NCI-H2227 (cell line): ENCODE data around the gene C2CD5.
"Not testable (repeated sequence)": the region's sequence is repeated elsewhere in the genome, so short reads cannot be mapped to it uniquely, and the experiment has no call there.

Source experiments
- DNase-seq: peaks from one replicate; lab custom pipeline; 2025; ENCODE audit not compliant: unreplicated experiment; lab: John Stamatoyannopoulos, UW

C2CD5 gene

GRCh38 chr12:22536971-22537544, 7.3 kb downstream of the C2CD5 start:
- no peak for DNase-seq

- no peak for DNase-seq
These were observed 7.9 kb downstream of the C2CD5 start for GRCh38 chr12:22536346-22536945.

GRCh38 chr12:22535478-22535877, 8.9 kb downstream of the C2CD5 start:
- no peak for DNase-seq

GRCh38 chr12:22535038-22535437, 9.3 kb downstream of the C2CD5 start:
- DNase-seq, result no peak

- DNase-seq, result peak; percentile 73
These were observed 11.2 kb downstream of the C2CD5 start for GRCh38 chr12:22533155-22533554.

GRCh38 chr12:22532317-22532716, 12.0 kb downstream of the C2CD5 start:
- no peak for DNase-seq

GRCh38 chr12:22531205-22531604, 13.1 kb downstream of the C2CD5 start:
- DNase-seq, result no peak

- DNase-seq, result peak; percentile 18
These were observed 14.9 kb downstream of the C2CD5 start for GRCh38 chr12:22529281-22530060.

- no peak for DNase-seq
These were observed 16.3 kb downstream of the C2CD5 start for GRCh38 chr12:22527999-22528398.

- no peak for DNase-seq
These were observed 17.5 kb downstream of the C2CD5 start for GRCh38 chr12:22526836-22527235.

GRCh38 chr12:22525426-22525825, 18.9 kb downstream of the C2CD5 start:
- DNase-seq, result no peak

- DNase-seq, result no peak
These were observed 25.3 kb downstream of the C2CD5 start for GRCh38 chr12:22518998-22519397.

- no peak for DNase-seq
These were observed 26.2 kb downstream of the C2CD5 start for GRCh38 chr12:22518060-22518719.

GRCh38 chr12:22514875-22515274, 29.5 kb downstream of the C2CD5 start:
- DNase-seq, result no peak

- no peak for DNase-seq
These were observed 38.5 kb downstream of the C2CD5 start for GRCh38 chr12:22505826-22506225.

- DNase-seq, result no peak
These were observed 44.2 kb downstream of the C2CD5 start for GRCh38 chr12:22500100-22500499.

GRCh38 chr12:22499445-22499844, 44.9 kb downstream of the C2CD5 start:
- no peak for DNase-seq

- DNase-seq, result no peak
These were observed 50.0 kb downstream of the C2CD5 start for GRCh38 chr12:22494319-22494718.

GRCh38 chr12:22491034-22491433, 53.3 kb downstream of the C2CD5 start:
- DNase-seq, result no peak

- no peak for DNase-seq
These were observed 55.9 kb downstream of the C2CD5 start for GRCh38 chr12:22488478-22488877.

GRCh38 chr12:22487683-22488082, 56.7 kb downstream of the C2CD5 start:
- DNase-seq, result not testable (repeated sequence)
